K562 (cell line): ENCODE measurements around the gene HIVEP3. TPM values are rescaled to one million over a fixed set of nuclear protein-coding genes. Genes with fewer than 3 reads are reported as not detected.

ENCODE experiments used
- ATAC-seq: fragments of 200-7000 bp; cut with Tn5 transposase; 3 replicates; pipeline ENCODE4 v1.9.1; 2020; ENCODE audit warnings: moderate library complexity
- BruUV-seq: library from RNA; stranded (reverse); fragments of 400-500 nt; replicated peaks from 2 replicates; lab custom pipeline; 2021; lab: Mats Ljungman, UMichigan
- CTCF ChIA-PET: fragments of 300-600 bp; formaldehyde crosslinking; extraction: SDS; loops from one replicate; lab custom pipeline; 2021; ENCODE audit warnings: low intra/inter-chr PET ratio; lab: Yijun Ruan, JAX
- POLR2A ChIA-PET: fragments of 300-600, 350-650 bp; sonication (Branson Sonifier 250); formaldehyde crosslinking; extraction: SDS; loops from one replicate; lab custom pipeline; 2021; ENCODE audit warnings: antibody characterized with exemption, inconsistent platforms; lab: Yijun Ruan, JAX
- DNase-seq, 4 experiments: peaks; one replicate each; pipeline versions ENCODE4 v3.0.0 to v3.0.0-alpha.2; 2011 to 2018; ENCODE audit warnings: low spot score in 3 of 4, mixed read lengths in 3 of 4; ENCODE audit errors: extremely low read depth in 1 of 4
- FAIRE-seq: peaks from 2 replicates; lab custom pipeline; 2011; peaks lifted over from hg19 to GRCh38; lab: Jason Lieb, UNC
- H2AFZ ChIP-seq: 2 replicates; pipeline ENCODE4 v1.6.0; 2011; ENCODE audit warnings: low read depth, low read length, control low read depth, inconsistent platforms
- H3K27ac ChIP-seq: fragments of 200-600 bp; 3 replicates; pipeline ENCODE4 v1.8.0; 2011; ENCODE audit warnings: low read depth, mild to moderate bottlenecking, control low read depth, inconsistent platforms, low read length, moderate library complexity, mixed read lengths; ENCODE audit errors: extremely low read depth
- H3K27me3 ChIP-seq, 2 experiments: fragments of 300-600 bp in 1 of 2; 2 replicates in 1 of 2; 3 replicates in 1 of 2; pipeline versions ENCODE4 v1.6.0 to v1.8.0; 2011; ENCODE audit warnings: inconsistent platforms in 2 of 2, low read length in 2 of 2, mild to moderate bottlenecking in 1 of 2, mixed read lengths in 1 of 2, moderate library complexity in 1 of 2; ENCODE audit not compliant: control insufficient read depth in 2 of 2, insufficient read depth in 2 of 2
- H3K36me3 ChIP-seq: fragments of 300-600 bp; 3 replicates; pipeline ENCODE4 v1.8.0; 2011; ENCODE audit warnings: mild to moderate bottlenecking, low read length, inconsistent platforms; ENCODE audit not compliant: control insufficient read depth, insufficient read depth
- H3K4me1 ChIP-seq, 2 experiments: fragments of 200-600 bp in 1 of 2; replicated peaks in 1 of 2; 2 replicates in 1 of 2; 3 replicates in 1 of 2; pipeline versions ENCODE4 v1.5.1 to v1.8.0; 2011; ENCODE audit warnings: inconsistent platforms in 2 of 2, low read length in 2 of 2, mild to moderate bottlenecking in 1 of 2, mixed read lengths in 1 of 2, moderate library complexity in 1 of 2; ENCODE audit not compliant: control insufficient read depth in 2 of 2, insufficient read depth in 2 of 2
- H3K4me2 ChIP-seq: 2 replicates; pipeline ENCODE4 v1.6.1; 2011; ENCODE audit warnings: low read length, control low read depth, inconsistent platforms, mixed read lengths; ENCODE audit not compliant: insufficient read depth
- H3K4me3 ChIP-seq: fragments of 200-600 bp; sonication (generic), shearing (Covaris generic); 2 replicates; pipeline ENCODE4 v1.5.1; 2016; ENCODE audit warnings: control low read depth, inconsistent platforms
- H3K79me2 ChIP-seq: fragments of 200-600 bp; 3 replicates; pipeline ENCODE4 v1.8.0; 2011; ENCODE audit warnings: low read length, inconsistent platforms; ENCODE audit not compliant: control insufficient read depth, insufficient read depth
- H3K9ac ChIP-seq, 2 experiments: 2 replicates each; pipeline versions ENCODE4 v1.6.0 to v1.6.1; 2011; ENCODE audit warnings: low read depth in 2 of 2, low read length in 2 of 2, control low read depth in 1 of 2, inconsistent platforms in 1 of 2, mild to moderate bottlenecking in 1 of 2, mixed read lengths in 1 of 2; ENCODE audit not compliant: insufficient read depth in 1 of 2
- H3K9me1 ChIP-seq: one replicate; pipeline ENCODE4 v1.6.0; 2011; ENCODE audit warnings: inconsistent platforms, mild to moderate bottlenecking, low read length, moderate library complexity; ENCODE audit not compliant: control insufficient read depth, insufficient read depth
- H3K9me3 ChIP-seq: replicated peaks from 2 replicates; pipeline ENCODE4 v1.5.1; 2011; ENCODE audit warnings: low read depth, low read length, inconsistent platforms; ENCODE audit not compliant: control insufficient read depth, insufficient read depth
- H4K20me1 ChIP-seq: replicated peaks from 2 replicates; pipeline ENCODE4 v1.6.1; 2011; ENCODE audit warnings: low read length, inconsistent platforms, mixed read lengths; ENCODE audit not compliant: control insufficient read depth, insufficient read depth
- EP300 ChIP-seq: IDR thresholded peaks from 2 replicates; pipeline ENCODE4 v1.6.1; 2012; ENCODE audit warnings: low read length, improper control_type of control experiment
- NFATC3 ChIP-seq: fragments of 450-650 bp; IDR thresholded peaks from 2 replicates; pipeline ENCODE4 v1.6.1; 2017; ENCODE audit warnings: mild to moderate bottlenecking
- SP1 ChIP-seq: sonication (generic); formaldehyde crosslinking; IDR thresholded peaks from 2 replicates; pipeline ENCODE4 v1.8.1; 2022; ENCODE audit warnings: mild to moderate bottlenecking, missing genetic modification reagents
- ZNF695 ChIP-seq: fragments of 450-650 bp; formaldehyde crosslinking; IDR thresholded peaks from 2 replicates; pipeline ENCODE4 v1.4.0; 2020; ENCODE audit warnings: mild to moderate bottlenecking, moderate library complexity
- WGBS: fragments of 100-300 bp; shearing (Covaris generic); methylation state at CpG from one replicate; pipeline ENCODE4 v1.1.6; 2016; ENCODE audit warnings: low coverage, mixed read lengths; ENCODE audit not compliant: insufficient coverage; ENCODE audit errors: missing lambda C conversion rate; 5-methylcytosine and 5-hydroxymethylcytosine counted together
- in situ Hi-C: fragments of 300-500 bp; cut with MboI; formaldehyde crosslinking; loops from 4 replicates; pipeline ENCODE4 v1.15.0; 2018; ENCODE audit warnings: inconsistent platforms, mixed read lengths
- intact Hi-C: fragments of 100-400 bp; cut with micrococcal nuclease; formaldehyde crosslinking; loops from 2 replicates; pipeline ENCODE4 v1.14.2; 2022
- polyA plus RNA-seq, 8 experiments: library from polyadenylated mRNA; depleted of rRNA in 4 of 8; stranded (reverse) in 5 of 8; unstranded in 3 of 8; fragments of >200 nt; fragmentation: Nextera tagmentation in 2 of 8; fragmentation: Illumina TruSeq in 1 of 8; extraction: Ambion mirVana in 2 of 8; extraction: Trizol in 1 of 8; gene quantifications; 2 replicates each; pipeline versions ENCODE4 v1.2.1 to v1.2.3, GENCODE V29; 2011 to 2014; ENCODE audit warnings: inconsistent platforms in 1 of 8, missing spikeins in 1 of 8
- total RNA-seq, 7 experiments: library from RNA; depleted of rRNA in 6 of 7; stranded (reverse); fragments of >200 nt in 6 of 7; fragmentation: Illumina TruSeq in 2 of 7; extraction: Trizol in 2 of 7; gene quantifications; 2 replicates each; pipeline versions ENCODE4 v1.2.1 to v1.2.3, GENCODE V29; 2011 to 2021; ENCODE audit warnings: low replicate concordance in 1 of 7
- TF ChIP-seq, protein P1 (sequence below): fragments of 250-450 bp; sonication (Bioruptor Pico); IDR thresholded peaks from 2 replicates; pipeline ENCODE4 v1.8.0; 2021; ENCODE audit warnings: moderate library complexity, mild to moderate bottlenecking, inconsistent platforms

Gene HIVEP3
- total and polyA plus RNA-seq, 9 of the 15 experiments (the other 6 are each of a cell fraction or from before 2014, with no cell fraction given), result 0.09 to 0.58 (median 0.34) TPM; not detected in 1

DNA sequence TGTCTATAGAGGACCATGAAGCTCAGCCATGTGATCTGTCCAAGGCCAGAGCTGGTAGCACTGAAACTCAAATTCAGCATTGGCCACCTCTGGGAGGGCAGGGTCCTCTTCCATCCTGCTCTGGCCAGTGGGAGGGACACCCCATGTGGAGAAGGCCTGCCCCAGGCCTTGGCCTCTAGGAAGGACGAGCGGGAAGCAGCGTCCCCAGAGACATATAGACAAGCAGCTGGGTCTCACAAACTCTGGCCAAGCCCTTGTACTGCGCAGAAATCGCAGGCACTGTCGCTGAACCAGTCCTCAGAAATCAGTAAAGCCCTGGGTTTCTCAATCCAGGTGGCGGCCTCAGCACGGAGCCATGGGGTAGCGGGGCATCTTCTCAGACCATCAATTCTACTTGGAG, 180.7 kb downstream of the HIVEP3 start:
- ATAC-seq, result no peak
- no peak for DNase-seq
- Histone ChIP-seq H3K4me2 (no peak overlapping the region), H3K4me1 (peaks cover 0 to 4% of the 10 kb centered on the region in 2 experiments; a peak in 2 of 5 replicates), H3K9ac (no peak overlapping the region), H3K27me3 (peaks cover 0 to 62% of the 10 kb centered on the region in 2 experiments), H4K20me1 (no peaks in the 10 kb centered on the region), H3K36me3 (no peaks in the 10 kb centered on the region), H3K4me3 (no peak overlapping the region), H3K27ac (no peak overlapping the region), H3K79me2 (no peaks in the 10 kb centered on the region), H2AFZ (no peak overlapping the region), H3K9me3 (no peaks in the 10 kb centered on the region), H3K9me1 (peaks cover 3% of the 10 kb centered on the region)
- intact Hi-C loops, result no loop called here
- BruUV-seq, result no TSS peak
- in situ Hi-C loops, result no loop called here
- TF ChIP-seq, protein P1, sequence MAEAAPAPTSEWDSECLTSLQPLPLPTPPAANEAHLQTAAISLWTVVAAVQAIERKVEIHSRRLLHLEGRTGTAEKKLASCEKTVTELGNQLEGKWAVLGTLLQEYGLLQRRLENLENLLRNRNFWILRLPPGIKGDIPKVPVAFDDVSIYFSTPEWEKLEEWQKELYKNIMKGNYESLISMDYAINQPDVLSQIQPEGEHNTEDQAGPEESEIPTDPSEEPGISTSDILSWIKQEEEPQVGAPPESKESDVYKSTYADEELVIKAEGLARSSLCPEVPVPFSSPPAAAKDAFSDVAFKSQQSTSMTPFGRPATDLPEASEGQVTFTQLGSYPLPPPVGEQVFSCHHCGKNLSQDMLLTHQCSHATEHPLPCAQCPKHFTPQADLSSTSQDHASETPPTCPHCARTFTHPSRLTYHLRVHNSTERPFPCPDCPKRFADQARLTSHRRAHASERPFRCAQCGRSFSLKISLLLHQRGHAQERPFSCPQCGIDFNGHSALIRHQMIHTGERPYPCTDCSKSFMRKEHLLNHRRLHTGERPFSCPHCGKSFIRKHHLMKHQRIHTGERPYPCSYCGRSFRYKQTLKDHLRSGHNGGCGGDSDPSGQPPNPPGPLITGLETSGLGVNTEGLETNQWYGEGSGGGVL, result no peak
- TF ChIP-seq SP1 (CRISPR knock-in tag) (no peak), EP300 (no peak), ZNF695 (CRISPR knock-in tag) (no peak), NFATC3 (no peak)
- no peak for FAIRE-seq
- ChIA-PET POLR2A (no interaction called here), CTCF (no interaction called here)
- 7% methylated on average over 9 of the region's 9 CpGs for WGBS
